ENCODE measurements around the gene KATNBL1.
A peak's percentile ranks its signal among the peaks of the same experiment; 100 is the strongest.
"Not testable (repeated sequence)": the region's sequence is repeated elsewhere in the genome, so short reads cannot be mapped to it uniquely, and the experiment has no call there.

KATNBL1 gene

GRCh38 chr15:34193272-34193671 is 16.6 kb downstream of the KATNBL1 start:
- DNase-seq (ENCODE audit: low spot score): not testable (repeated sequence)

GRCh38 chr15:34188711-34189110 is 21.2 kb downstream of the KATNBL1 start:
- DNase-seq (ENCODE audit: low spot score): no peak

GRCh38 chr15:34185666-34186065 is 24.2 kb downstream of the KATNBL1 start:
- DNase-seq (ENCODE audit: low spot score): no peak

- DNase-seq (ENCODE audit: low spot score): no peak
Measured at GRCh38 chr15:34182942-34183341, 27.0 kb downstream of the KATNBL1 start.

GRCh38 chr15:34179234-34179633 is 30.7 kb downstream of the KATNBL1 start:
- no peak for DNase-seq (ENCODE audit: low spot score)

GRCh38 chr15:34165987-34166573 is 43.8 kb downstream of the KATNBL1 start:
- not testable (repeated sequence) for DNase-seq (ENCODE audit: low spot score)

- no peak for DNase-seq (ENCODE audit: low spot score)
Measured at GRCh38 chr15:34161329-34161963, 48.5 kb downstream of the KATNBL1 start.

- DNase-seq (ENCODE audit: low spot score): no peak
Measured at GRCh38 chr15:34160735-34161134, 49.2 kb downstream of the KATNBL1 start.

- DNase-seq (ENCODE audit: low spot score): no peak
Measured at GRCh38 chr15:34158355-34158754, 51.5 kb downstream of the KATNBL1 start.

GRCh38 chr15:34155859-34156258 is 54.0 kb downstream of the KATNBL1 start:
- no peak for DNase-seq (ENCODE audit: low spot score)

GRCh38 chr15:34154725-34155204 is 55.1 kb downstream of the KATNBL1 start:
- no peak for DNase-seq (ENCODE audit: low spot score)

GRCh38 chr15:34147371-34148140 is 62.3 kb downstream of the KATNBL1 start:
- DNase-seq (ENCODE audit: low spot score): peak; percentile 6

GRCh38 chr15:34133511-34133910 is 76.4 kb downstream of the KATNBL1 start:
- DNase-seq (ENCODE audit: low spot score): no peak

GRCh38 chr15:34132881-34133280 is 77.0 kb downstream of the KATNBL1 start:
- DNase-seq (ENCODE audit: low spot score): no peak

GRCh38 chr15:34128898-34129297 is 81.0 kb downstream of the KATNBL1 start:
- DNase-seq (ENCODE audit: low spot score): no peak

GRCh38 chr15:34126522-34126921 is 83.4 kb downstream of the KATNBL1 start:
- DNase-seq (ENCODE audit: low spot score): no peak

- DNase-seq (ENCODE audit: low spot score): no peak
Measured at GRCh38 chr15:34125945-34126344, 84.0 kb downstream of the KATNBL1 start.

- DNase-seq (ENCODE audit: low spot score): no peak
Measured at GRCh38 chr15:34124651-34125050, 85.2 kb downstream of the KATNBL1 start.

- peak; percentile 88 for DNase-seq (ENCODE audit: low spot score)
Measured at GRCh38 chr15:34122771-34123183, 87.1 kb downstream of the KATNBL1 start.

GRCh38 chr15:34121786-34122185 is 88.1 kb downstream of the KATNBL1 start:
- not testable (repeated sequence) for DNase-seq (ENCODE audit: low spot score)

GRCh38 chr15:34120420-34120819 is 89.5 kb downstream of the KATNBL1 start:
- DNase-seq (ENCODE audit: low spot score): not testable (repeated sequence)

GRCh38 chr15:34119291-34119690 is 90.6 kb downstream of the KATNBL1 start:
- DNase-seq (ENCODE audit: low spot score): no peak

- DNase-seq (ENCODE audit: low spot score): no peak
Measured at GRCh38 chr15:34116620-34117019, 93.3 kb downstream of the KATNBL1 start.
